K562 (cell line): ENCODE measurements around the gene KCNQ2. TPM values are rescaled to one million over a fixed set of nuclear protein-coding genes. Genes with fewer than 3 reads are reported as not detected.

ENCODE experiments used
- CBX5 ChIP-seq: IDR thresholded peaks from 2 replicates; pipeline ENCODE4 v1.6.1; 2014; ENCODE audit warnings: low read depth, borderline replicate concordance
- E2F6 ChIP-seq, 2 experiments: IDR thresholded peaks; 2 replicates each; pipeline ENCODE4 v1.6.1; 2011; ENCODE audit warnings: borderline replicate concordance in 1 of 2, control low read depth in 1 of 2, low read depth in 1 of 2, low read length in 1 of 2, mild to moderate bottlenecking in 1 of 2, mixed read lengths in 1 of 2, moderate library complexity in 1 of 2; ENCODE audit not compliant: insufficient read depth in 1 of 2, insufficient read length in 1 of 2, poor library complexity in 1 of 2, severe bottlenecking in 1 of 2; ENCODE audit errors: extremely low read depth in 1 of 2
- ELF1 ChIP-seq: fragments of 200-800 bp; sonication (Bioruptor generic); IDR thresholded peaks from 2 replicates; pipeline ENCODE4 v1.6.1; 2016; ENCODE audit warnings: missing genetic modification characterization, missing compliant biosample characterization
- GATAD2B ChIP-seq: fragments of 450-650 bp; IDR thresholded peaks from 2 replicates; pipeline ENCODE4 v1.6.1; 2017; ENCODE audit warnings: mild to moderate bottlenecking, borderline replicate concordance
- GTF2A2 ChIP-seq: IDR thresholded peaks from 2 replicates; pipeline ENCODE4 v1.6.1; 2016; ENCODE audit warnings: mild to moderate bottlenecking, missing genetic modification characterization, missing compliant biosample characterization
- NRF1 ChIP-seq, 2 experiments: fragments of 450-650 bp; IDR thresholded peaks in 1 of 2; conservative IDR thresholded peaks in 1 of 2; 2 replicates each; pipeline ENCODE4 v1.6.1; 2014; ENCODE audit warnings: mild to moderate bottlenecking in 2 of 2
- RBFOX2 ChIP-seq: fragments of 200-400 bp; formaldehyde crosslinking; IDR thresholded peaks from 2 replicates; pipeline ENCODE4 v1.6.1; 2017; ENCODE audit warnings: low read depth, mild to moderate bottlenecking, low read length, moderate library complexity
- RREB1 ChIP-seq: fragments of 250-450 bp; sonication (Bioruptor Pico); IDR thresholded peaks from 2 replicates; pipeline ENCODE4 v1.4.0; 2020
- SIN3A ChIP-seq, 2 experiments: fragments of 150-350 bp in 1 of 2; IDR thresholded peaks; 2 replicates each; pipeline ENCODE4 v1.6.1; 2011 to 2016; ENCODE audit warnings: borderline replicate concordance in 2 of 2, low read depth in 2 of 2, low read length in 2 of 2, mild to moderate bottlenecking in 2 of 2, moderate library complexity in 2 of 2; ENCODE audit not compliant: control insufficient read depth in 1 of 2
- VEZF1 ChIP-seq: fragments of 200-800 bp; sonication (Bioruptor generic); IDR thresholded peaks from 2 replicates; pipeline ENCODE4 v1.6.1; 2017; ENCODE audit warnings: missing genetic modification characterization, missing compliant biosample characterization
- ZBTB26 ChIP-seq: fragments of 450-650 bp; formaldehyde crosslinking; IDR thresholded peaks from 2 replicates; pipeline ENCODE4 v1.4.0; 2022; ENCODE audit warnings: missing genetic modification characterization
- ZNF146 ChIP-seq: IDR thresholded peaks from one replicate; pipeline ENCODE4 v1.6.1; 2018; ENCODE audit warnings: missing compliant biosample characterization; ENCODE audit not compliant: unreplicated experiment
- ZNF165 ChIP-seq: fragments of 250-450 bp; sonication (Bioruptor Pico); IDR thresholded peaks from 2 replicates; pipeline ENCODE4 v1.4.0; 2020; ENCODE audit warnings: borderline replicate concordance
- ZNF512 ChIP-seq: IDR thresholded peaks from 2 replicates; pipeline ENCODE4 v1.6.1; 2016; ENCODE audit warnings: missing genetic modification characterization, missing compliant biosample characterization
- ZNF696 ChIP-seq: fragments of 250-450 bp; sonication (Bioruptor Pico); conservative IDR thresholded peaks from 2 replicates; pipeline ENCODE4 v1.4.0; 2020; ENCODE audit warnings: mild to moderate bottlenecking, moderate library complexity
- ZNF764 ChIP-seq: fragments of 250-450 bp; sonication (Bioruptor Pico); IDR thresholded peaks from 2 replicates; pipeline ENCODE4 v1.4.0; 2020; ENCODE audit warnings: low read depth, mild to moderate bottlenecking, moderate library complexity
- polyA plus RNA-seq, 8 experiments: library from polyadenylated mRNA; depleted of rRNA in 4 of 8; stranded (reverse) in 5 of 8; unstranded in 3 of 8; fragments of >200 nt; fragmentation: Nextera tagmentation in 2 of 8; fragmentation: Illumina TruSeq in 1 of 8; extraction: Ambion mirVana in 2 of 8; extraction: Trizol in 1 of 8; gene quantifications; 2 replicates each; pipeline versions ENCODE4 v1.2.1 to v1.2.3, GENCODE V29; 2011 to 2014; ENCODE audit warnings: inconsistent platforms in 1 of 8, missing spikeins in 1 of 8
- total RNA-seq, 7 experiments: library from RNA; depleted of rRNA in 6 of 7; stranded (reverse); fragments of >200 nt in 6 of 7; fragmentation: Illumina TruSeq in 2 of 7; extraction: Trizol in 2 of 7; gene quantifications; 2 replicates each; pipeline versions ENCODE4 v1.2.1 to v1.2.3, GENCODE V29; 2011 to 2021; ENCODE audit warnings: low replicate concordance in 1 of 7

The KCNQ2 gene
- total and polyA plus RNA-seq, 9 of the 15 experiments (the other 6 are each of a cell fraction or from before 2014, with no cell fraction given): 0.13 to 0.16 TPM; not detected in 7

- TF ChIP-seq NRF1 (conservative IDR thresholded peaks at IDR 0.05 in 1 of 2, IDR thresholded peaks at IDR 0.05 in 1 of 2): peak in 1 of 2 experiments; percentile 50; a peak in 2 of 4 replicates
- no peak for TF ChIP-seq GTF2A2 (tag)
- no peak for TF ChIP-seq ZNF146 (CRISPR knock-in tag)
- no peak for TF ChIP-seq CBX5
- TF ChIP-seq ZNF764 (CRISPR knock-in tag): no peak
- no peak for TF ChIP-seq ZBTB26
- peak; percentile 37 for TF ChIP-seq ELF1 (tag)
- TF ChIP-seq RREB1 (CRISPR knock-in tag): no peak
- peak; percentile 69; the same call in 1 of the 2 replicates for TF ChIP-seq GATAD2B
- peak; percentile 70 for TF ChIP-seq RBFOX2
- peak; percentile 64 for TF ChIP-seq VEZF1 (CRISPR knock-in tag)
- peak; percentile 22 to 79 for TF ChIP-seq E2F6 (IDR thresholded peaks at IDR 0.05; ENCODE audit: borderline replicate concordance in 1 of 2, extremely low read depth in 1 of 2, insufficient read depth in 1 of 2, insufficient read length in 1 of 2, low read depth in 1 of 2, low read length in 1 of 2, poor library complexity in 1 of 2, severe bottlenecking in 1 of 2)
- TF ChIP-seq ZNF165 (CRISPR knock-in tag): no peak
- no peak for TF ChIP-seq ZNF696 (CRISPR knock-in tag)
- TF ChIP-seq ZNF512 (tag): no peak
- TF ChIP-seq SIN3A (IDR thresholded peaks at IDR 0.05; ENCODE audit: borderline replicate concordance in 2 of 2, control insufficient read depth in 1 of 2, low read depth in 2 of 2, low read length in 2 of 2): peak in 1 of 2 experiments; percentile 12; a peak in 1 of 4 replicates
Observed at GRCh38 chr20:63498960-63499337, 26.5 kb upstream of the KCNQ2 start, which contains the start of gene EEF1A2 (continued).
